Measurements from ENCODE around the gene PTPRD.
"Not testable (repeated sequence)": the region's sequence is repeated elsewhere in the genome, so short reads cannot be mapped to it uniquely, and the experiment has no call there.

PTPRD gene

DNA sequence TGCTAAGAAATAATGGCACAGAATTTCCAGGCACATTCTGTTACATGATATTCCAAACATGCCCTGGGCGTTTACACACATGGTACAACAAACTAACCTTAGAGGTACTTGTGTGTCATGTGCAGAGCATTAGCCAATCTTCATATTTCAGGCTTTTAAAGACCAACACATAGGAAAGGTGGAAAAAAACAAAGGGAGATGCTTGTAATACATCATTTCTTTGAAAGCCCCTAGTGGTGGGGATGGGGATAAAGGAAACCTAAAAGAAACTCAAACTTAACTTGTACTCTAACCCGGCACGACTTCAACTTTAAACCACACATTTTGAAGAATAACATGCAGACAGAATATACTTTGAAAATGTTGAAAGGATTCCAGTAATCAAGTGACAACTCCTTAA, 133.6 kb downstream of the PTPRD start:
- DNase-seq (ENCODE audit: low read depth in 3 of 3): no peak

- not testable (repeated sequence) for DNase-seq (ENCODE audit: low read depth in 3 of 3)
Measured at GRCh38 chr9:10449201-10449617, 163.6 kb downstream of the PTPRD start.

DNA sequence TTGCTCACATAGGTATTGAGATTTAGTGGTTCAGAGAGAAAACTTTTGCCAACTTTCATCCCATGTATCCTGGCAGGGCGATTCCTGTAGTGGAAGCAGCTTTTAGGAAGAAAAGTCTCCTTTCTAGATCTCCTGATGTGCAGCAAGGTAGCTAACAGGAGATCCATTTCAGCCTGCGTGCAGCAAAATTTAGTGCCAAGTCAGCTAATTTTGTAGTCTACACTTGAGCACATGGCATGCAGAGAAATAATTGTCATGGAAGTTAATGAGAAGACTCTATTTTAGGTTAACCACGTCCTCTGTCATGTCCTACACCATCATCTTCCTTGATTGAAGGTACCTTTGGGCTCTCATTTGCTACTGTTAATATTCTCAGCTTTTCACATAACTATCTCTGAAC, 165.8 kb downstream of the PTPRD start:
- DNase-seq (ENCODE audit: low read depth in 3 of 3): no peak

DNA sequence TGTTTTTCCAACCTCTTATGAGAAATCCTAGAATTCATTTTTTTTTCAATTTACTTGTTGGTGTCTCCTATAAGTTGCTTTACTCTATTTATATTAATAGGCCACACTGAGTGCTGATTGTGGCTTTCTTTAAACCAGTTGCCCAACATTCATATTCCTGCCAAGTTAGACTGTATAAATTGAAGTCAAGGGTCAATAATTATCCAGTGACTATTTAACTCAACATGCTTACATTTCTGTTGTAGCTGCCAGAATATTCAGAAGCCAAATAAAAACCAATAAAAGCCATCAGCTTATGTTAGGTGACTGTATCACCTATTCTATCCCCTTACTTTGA, 169.0 kb downstream of the PTPRD start:
- DNase-seq (ENCODE audit: low read depth in 3 of 3): no peak

DNA sequence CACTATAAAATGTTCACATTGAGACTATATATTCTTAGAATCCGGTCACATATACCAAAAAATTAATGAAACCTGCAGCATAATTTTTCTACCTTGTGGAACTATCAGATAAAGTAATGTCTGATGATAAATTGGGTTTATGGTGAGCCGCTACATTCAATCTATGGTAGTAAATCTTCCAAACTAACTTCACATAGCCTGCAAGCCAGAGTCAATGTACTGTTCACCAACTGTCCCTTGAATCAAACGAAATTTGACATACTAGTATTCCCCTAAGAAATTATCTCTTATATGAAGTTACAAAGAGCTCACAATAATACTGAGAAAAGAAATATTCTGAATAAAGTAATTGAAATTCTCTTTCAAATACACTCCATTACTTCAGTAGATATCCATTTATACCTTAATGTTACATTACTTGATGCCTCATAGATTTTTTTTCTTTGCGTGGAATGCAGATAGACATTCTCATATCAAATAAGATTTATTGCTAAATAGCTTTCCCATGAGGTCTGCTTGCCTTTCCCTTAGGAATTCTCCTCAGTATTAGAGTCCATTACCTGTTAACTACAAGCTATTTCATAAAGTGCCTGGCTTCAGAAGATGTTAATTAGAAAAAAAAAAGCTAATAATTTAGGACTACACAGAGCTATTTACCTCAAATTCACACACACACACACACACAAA, 169.5 kb downstream of the PTPRD start:
- no peak for DNase-seq (ENCODE audit: low read depth in 3 of 3)

DNA sequence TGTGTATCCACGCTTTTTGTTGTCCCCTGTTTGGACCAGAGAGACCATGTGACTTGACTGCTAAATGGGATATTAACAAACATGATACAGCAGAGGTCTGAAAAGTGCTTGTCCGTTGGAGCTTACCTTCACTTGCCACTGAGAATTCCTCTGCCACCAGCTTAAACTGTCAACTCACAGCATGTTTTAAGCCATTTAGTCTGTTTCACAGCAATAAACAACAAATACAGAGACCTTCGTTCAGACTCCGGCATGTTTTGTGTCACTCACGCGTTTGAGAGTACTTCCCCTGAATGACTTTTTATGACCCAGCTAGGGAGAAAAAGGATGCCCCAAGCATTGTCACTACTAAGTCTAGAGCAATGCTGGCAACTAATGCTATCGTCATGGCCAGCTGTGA, 173.8 kb downstream of the PTPRD start:
- no peak for DNase-seq (ENCODE audit: low read depth in 3 of 3)

GRCh38 chr9:10436756-10437155, 176.0 kb downstream of the PTPRD start:
- no peak for DNase-seq (ENCODE audit: low read depth in 3 of 3)

- DNase-seq (ENCODE audit: low read depth in 3 of 3): no peak
Measured at GRCh38 chr9:10434412-10434811, 178.4 kb downstream of the PTPRD start.

DNA sequence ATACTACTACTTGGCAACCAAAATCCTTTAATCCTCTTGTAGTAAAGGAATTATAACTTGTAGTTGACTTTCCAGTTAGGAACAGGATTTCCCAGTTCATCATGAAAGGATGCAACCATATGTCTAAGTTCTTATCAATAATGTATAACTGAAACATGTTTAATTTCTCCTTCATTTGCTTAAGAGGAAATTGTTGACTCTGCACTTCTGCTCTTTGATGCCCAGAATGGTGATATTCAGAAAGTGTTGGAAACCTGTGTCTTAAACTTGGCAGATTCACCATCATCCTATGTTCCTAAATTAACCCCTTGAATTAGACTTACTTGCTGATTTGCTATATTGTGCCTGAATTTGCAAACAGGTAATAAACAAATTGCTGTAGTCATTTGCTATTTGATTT, 201.5 kb downstream of the PTPRD start:
- no peak for DNase-seq (ENCODE audit: low read depth in 3 of 3)

DNA sequence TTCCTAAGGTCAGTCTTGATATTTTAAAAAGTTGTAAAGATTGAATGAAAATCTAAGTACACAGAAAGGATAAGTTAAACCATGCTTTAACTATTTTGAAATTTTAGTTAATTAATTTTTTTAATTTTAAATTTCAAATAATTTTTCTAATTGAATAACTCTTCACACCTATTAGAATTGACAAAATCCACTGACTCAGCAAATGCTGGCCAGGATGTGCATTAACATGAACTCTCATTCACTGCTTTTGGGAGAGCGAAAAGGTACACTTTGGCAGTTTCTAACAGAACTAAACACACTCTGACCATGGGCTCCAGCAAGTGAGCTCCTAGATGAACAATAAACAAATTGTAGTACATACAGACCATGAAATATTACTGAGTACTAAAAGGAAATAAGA, 209.5 kb downstream of the PTPRD start:
- DNase-seq (ENCODE audit: low read depth in 3 of 3): no peak

DNA sequence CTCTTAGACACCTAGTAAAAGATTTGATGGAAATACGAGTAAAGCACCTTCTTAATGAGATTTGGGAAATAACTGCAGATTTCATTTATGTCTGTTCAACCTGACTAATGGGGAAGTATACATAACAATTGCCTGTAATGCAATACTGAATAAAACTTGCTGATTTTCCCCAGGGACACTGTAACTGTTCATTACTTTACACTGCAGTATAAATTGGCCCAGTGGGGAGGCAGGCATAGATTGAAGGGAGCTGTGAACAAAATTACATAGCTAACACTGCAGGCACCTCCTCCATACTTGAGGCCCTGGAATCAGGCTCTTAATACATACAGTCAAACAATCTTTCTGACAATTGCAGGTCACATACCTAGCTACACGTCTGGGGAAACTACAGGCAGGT, 216.2 kb downstream of the PTPRD start:
- no peak for DNase-seq (ENCODE audit: low read depth in 3 of 3)

DNA sequence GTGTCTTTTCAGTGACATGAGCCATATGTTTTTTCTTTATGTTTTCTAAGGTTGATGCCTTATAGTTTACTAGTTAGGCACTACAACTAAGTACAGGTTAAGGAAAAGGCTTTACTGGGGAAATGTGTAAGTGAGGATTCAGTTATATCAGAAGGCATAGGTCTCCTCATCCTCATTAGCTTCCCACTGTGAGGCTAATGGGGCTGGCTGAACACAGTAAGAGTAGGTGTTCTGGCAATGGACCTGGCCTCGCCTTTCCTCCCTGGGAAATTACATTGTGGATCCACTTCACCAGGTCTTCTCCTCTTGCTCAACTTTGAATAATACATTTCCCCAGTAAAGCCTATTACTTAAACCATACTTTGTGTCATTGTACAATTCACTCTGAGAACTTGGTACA, 225.5 kb downstream of the PTPRD start:
- no peak for DNase-seq (ENCODE audit: low read depth in 3 of 3)

GRCh38 chr9:10371824-10372223, 241.0 kb downstream of the PTPRD start:
- DNase-seq (ENCODE audit: low read depth in 3 of 3): no peak

DNA sequence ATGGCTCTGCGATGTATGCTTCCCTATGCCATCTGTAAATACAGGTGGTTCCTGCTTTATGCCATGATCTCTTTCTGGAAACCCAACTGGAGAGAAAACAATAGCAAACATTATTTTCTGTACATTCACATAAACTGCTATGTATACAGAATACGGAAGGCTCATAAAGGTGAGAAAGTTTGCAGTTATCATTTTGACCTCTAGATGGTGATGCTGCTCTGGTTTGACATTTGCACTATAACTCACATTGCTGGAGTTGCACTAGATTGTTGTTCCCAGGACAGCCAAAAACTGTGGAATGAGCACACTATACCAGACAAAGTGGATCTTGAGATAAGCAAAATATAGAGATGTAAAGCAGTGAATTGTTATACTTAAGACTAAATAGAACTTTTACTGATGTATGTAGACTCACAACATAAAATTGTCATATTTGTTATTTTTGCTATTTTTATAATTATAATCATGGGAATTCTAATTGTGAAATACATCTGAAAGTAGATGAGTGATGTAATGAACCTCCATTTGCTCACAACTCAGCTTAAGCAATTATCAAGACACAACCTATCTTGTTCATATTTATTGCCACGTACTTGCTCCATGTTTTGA, 246.5 kb downstream of the PTPRD start:
- no peak for DNase-seq (ENCODE audit: low read depth in 3 of 3)

DNA sequence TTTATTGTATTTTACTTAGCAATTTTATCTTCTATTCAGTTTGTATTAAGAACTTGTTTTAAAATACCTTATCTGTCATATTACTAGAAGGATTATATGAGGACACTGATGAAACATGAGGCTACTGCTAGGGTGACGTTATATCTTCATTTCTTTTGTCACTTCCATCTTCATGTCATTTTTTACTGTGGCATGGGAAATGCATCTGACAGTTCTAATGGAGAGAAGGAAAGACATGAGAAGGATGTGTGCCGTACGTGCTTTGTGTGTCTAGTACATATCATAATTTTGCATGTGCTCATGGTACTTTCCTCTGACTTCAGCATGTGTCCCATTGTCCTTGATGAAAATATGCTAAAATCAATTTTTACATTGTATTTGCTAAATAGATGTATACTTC, 258.2 kb downstream of the PTPRD start:
- no peak for DNase-seq (ENCODE audit: low read depth in 3 of 3)

GRCh38 chr9:10345621-10346020, 267.2 kb downstream of the PTPRD start:
- not testable (repeated sequence) for DNase-seq (ENCODE audit: low read depth in 3 of 3)

GRCh38 chr9:10341057-10341456, 271.7 kb downstream of the PTPRD start:
- no peak for DNase-seq (ENCODE audit: low read depth in 3 of 3)

- no peak for DNase-seq (ENCODE audit: low read depth in 3 of 3)
Measured at GRCh38 chr9:10339152-10339551, 273.6 kb downstream of the PTPRD start.

- no peak for DNase-seq (ENCODE audit: low read depth in 3 of 3)
Measured at GRCh38 chr9:10331157-10331556, 281.6 kb downstream of the PTPRD start.

- no peak for DNase-seq (ENCODE audit: low read depth in 3 of 3)
Measured at GRCh38 chr9:10282084-10282483, 330.7 kb downstream of the PTPRD start.

- no peak for DNase-seq (ENCODE audit: low read depth in 3 of 3)
Measured at GRCh38 chr9:10274988-10275387, 337.8 kb downstream of the PTPRD start.

GRCh38 chr9:10274175-10274574, 338.6 kb downstream of the PTPRD start:
- no peak for DNase-seq (ENCODE audit: low read depth in 3 of 3)

- DNase-seq (ENCODE audit: low read depth in 3 of 3): no peak
Measured at GRCh38 chr9:10272830-10273229, 340.0 kb downstream of the PTPRD start.
